A673 (cell line): ENCODE results near the gene NCOA7. TPM values are rescaled to one million over a fixed set of nuclear protein-coding genes. Genes with fewer than 3 reads are reported as not detected.
A peak's percentile ranks its signal among the peaks of the same experiment; 100 is the strongest.

Experiments
- BruUV-seq: library from RNA; stranded (reverse); fragments of 400-500 nt; replicated peaks from 2 replicates; lab custom pipeline; 2021; lab: Mats Ljungman, UMichigan
- CTCF ChIA-PET: fragments of 300-600 bp; sonication (Branson Sonifier 250); formaldehyde crosslinking; loops from one replicate; lab custom pipeline; 2022; ENCODE audit warnings: antibody characterized with exemption; lab: Charles Lee
- POLR2A ChIA-PET: fragments of 300-600 bp; sonication (Branson Sonifier 250); formaldehyde crosslinking; loops from one replicate; lab custom pipeline; 2022; ENCODE audit warnings: antibody characterized with exemption; ENCODE audit not compliant: low non-redundant PET; lab: Charles Lee
- DNase-seq: peaks from one replicate; pipeline ENCODE4 v3.0.0-alpha.2; 2015; ENCODE audit warnings: low spot score
- H3K27ac ChIP-seq: fragments of 200-600 bp; sonication (generic); 2 replicates; pipeline ENCODE4 v1.5.1; 2016; ENCODE audit warnings: mixed run types, low read depth, mild to moderate bottlenecking, mixed read lengths, antibody characterized with exemption, low read length; ENCODE audit not compliant: poor library complexity, severe bottlenecking
- H3K27me3 ChIP-seq: fragments of 200-600 bp; sonication (generic); replicated peaks from 2 replicates; pipeline ENCODE4 v1.6.1; 2017; ENCODE audit warnings: mixed run types, low read depth, mild to moderate bottlenecking, mixed read lengths, antibody characterized with exemption, low read length; ENCODE audit not compliant: insufficient read depth, poor library complexity
- H3K36me3 ChIP-seq: fragments of 200-600 bp; sonication (generic); 2 replicates; pipeline ENCODE4 v1.6.1; 2016; ENCODE audit warnings: mixed run types, mild to moderate bottlenecking, mixed read lengths, antibody characterized with exemption, low read length; ENCODE audit not compliant: insufficient read depth, poor library complexity, severe bottlenecking
- H3K4me1 ChIP-seq: fragments of 200-600 bp; sonication (generic); 2 replicates; pipeline ENCODE4 v1.6.1; 2017; ENCODE audit warnings: mixed run types, mild to moderate bottlenecking, mixed read lengths, antibody characterized with exemption, low read length; ENCODE audit not compliant: insufficient read depth, poor library complexity, severe bottlenecking
- H3K4me3 ChIP-seq: fragments of 200-600 bp; sonication (generic); 2 replicates; pipeline ENCODE4 v1.5.1; 2016; ENCODE audit warnings: low read depth, mixed run types, mild to moderate bottlenecking, mixed read lengths, low read length; ENCODE audit not compliant: poor library complexity, severe bottlenecking
- H3K9me3 ChIP-seq: fragments of 200-600 bp; sonication (generic); 2 replicates; pipeline ENCODE4 v1.6.1; 2016; ENCODE audit warnings: mixed run types, low read depth, mild to moderate bottlenecking, mixed read lengths, antibody characterized with exemption, low read length; ENCODE audit not compliant: poor library complexity, severe bottlenecking
- CTCF ChIP-seq: fragments of 300-800, 200-600 bp; sonication (generic); conservative IDR thresholded peaks from 2 replicates; pipeline ENCODE4 v1.5.1; 2017; ENCODE audit warnings: low read depth, mild to moderate bottlenecking, antibody characterized with exemption, low read length, moderate library complexity, mixed read lengths
- EZH2 ChIP-seq: fragments of 200-600 bp; sonication (generic); IDR thresholded peaks from 2 replicates; pipeline ENCODE4 v1.6.1; 2017; ENCODE audit warnings: borderline replicate concordance, low read depth, mild to moderate bottlenecking, mixed read lengths, antibody characterized with exemption, low read length; ENCODE audit not compliant: poor library complexity, severe bottlenecking
- intact Hi-C: fragments of 100-400 bp; cut with micrococcal nuclease; formaldehyde crosslinking; loops from one replicate; pipeline ENCODE4 v1.10.0; 2022; ENCODE audit not compliant: unreplicated experiment
- total RNA-seq: library from RNA; stranded (reverse); gene quantifications from 2 replicates; pipeline ENCODE4 v1.2.3, GENCODE V29; 2021

Gene NCOA7
- total RNA-seq, 1 experiment from 2014 or later: 33.5 TPM

- ChIA-PET POLR2A (interaction anchor here (2.3 kb wide), 1 partner anchor 8 kb away, joined by 10 read pairs; no protein-coding TSS in a partner anchor), CTCF (interaction anchor here (0.8 to 3.6 kb wide), 3 partner anchors 9 to 184 kb away, joined by 3 to 16 read pairs (median 15); partner anchors contain the start of gene HINT3)
- intact Hi-C loops: loop anchor here (2.0 to 10.0 kb wide), 3 partner anchors 69 to 555 kb away; partner anchors contain the start of genes CENPW and HINT3
- DNase-seq: peak; percentile 91
- BruUV-seq: no TSS peak
- Histone ChIP-seq H3K4me1 (peaks cover 58% of the 10 kb centered on the region), H3K36me3 (no peaks in the 10 kb centered on the region), H3K4me3 (peak overlapping the region; percentile 95), H3K27ac (peak overlapping the region; percentile 97), H3K9me3 (no peaks in the 10 kb centered on the region), H3K27me3 (no peaks in the 10 kb centered on the region)
- no peak for TF ChIP-seq CTCF
- TF ChIP-seq EZH2: no peak
Measured at GRCh38 chr6:125789576-125790357, 993 bp upstream of the NCOA7 start.

GRCh38 chr6:125791151-125791819, 525 bp downstream of the NCOA7 start:
- peak overlapping the region; percentile 95 for H3K4me3 ChIP-seq
- no peaks in the 10 kb centered on the region for H3K27me3 ChIP-seq
- peak overlapping the region; percentile 97 for H3K27ac ChIP-seq
- intact Hi-C loops: loop anchor here (2.0 kb wide), 1 partner anchor 68 kb away; no protein-coding TSS in a partner anchor
- DNase-seq: peak; percentile 66
- BruUV-seq: TSS peak; percentile 20
- ChIA-PET POLR2A (interaction anchor here (0.6 to 2.3 kb wide), 2 partner anchors 10 to 717 kb away, joined by 5 to 10 read pairs; no protein-coding TSS in a partner anchor), CTCF (interaction anchor here (0.8 to 3.6 kb wide), 5 partner anchors 10 to 183 kb away, joined by 3 to 16 read pairs (median 5); partner anchors contain the start of gene HINT3)
- no peaks in the 10 kb centered on the region for H3K9me3 ChIP-seq
- no peaks in the 10 kb centered on the region for H3K36me3 ChIP-seq
- peaks cover 60% of the 10 kb centered on the region for H3K4me1 ChIP-seq
- TF ChIP-seq CTCF: peak; percentile 62
- no peak for TF ChIP-seq EZH2

GRCh38 chr6:125791820-125792165, 1.0 kb downstream of the NCOA7 start:
- BruUV-seq: no TSS peak
- no peak for DNase-seq
- H3K27ac ChIP-seq: no peak overlapping the region
- ChIA-PET CTCF (interaction anchor here (0.8 to 3.6 kb wide), 4 partner anchors 66 to 183 kb away, joined by 3 to 16 read pairs (median 4); partner anchors contain the start of gene HINT3), POLR2A (no interaction called here)
- H3K36me3 ChIP-seq: no peaks in the 10 kb centered on the region
- no peaks in the 10 kb centered on the region for H3K9me3 ChIP-seq
- peaks cover 60% of the 10 kb centered on the region for H3K4me1 ChIP-seq
- no peaks in the 10 kb centered on the region for H3K27me3 ChIP-seq
- TF ChIP-seq EZH2 (no peak), CTCF (0 out of 2 replicates have a peak, but pooled peaks have one; percentile 3)
- intact Hi-C loops: loop anchor here (2.0 kb wide), 1 partner anchor 67 kb away; no protein-coding TSS in a partner anchor
- peak overlapping the region; percentile 95 for H3K4me3 ChIP-seq
